Tibial artery (tissue), 4 donors: Measurements from ENCODE around the gene ARID2.

Experiments
- DNase-seq, 2 donors: peaks; one replicate each; pipeline ENCODE4 v3.0.0-alpha.2; 2019
- H3K27ac ChIP-seq, 2 donors: fragments of 200-600 bp; sonication (generic) in 1 of 2; 1 replicate in 1 of 2; 2 replicates in 1 of 2; pipeline ENCODE4 v1.5.1; 2018 to 2019; ENCODE audit warnings: mild to moderate bottlenecking in 1 of 2
- H3K27me3 ChIP-seq, 2 donors: fragments of 200-600 bp; sonication (generic) in 1 of 2; one replicate each; pipeline versions ENCODE4 v1.5.1 to v1.6.0; 2016 to 2019
- H3K36me3 ChIP-seq, 3 donors: fragments of 200-600 bp; sonication (generic) in 2 of 3; one replicate each; pipeline ENCODE4 v1.5.1; 2016 to 2019; ENCODE audit warnings: mild to moderate bottlenecking in 2 of 3
- H3K4me1 ChIP-seq, 4 donors: fragments of 200-600 bp; sonication (generic) in 2 of 4; 1 replicate in 3 of 4; 2 replicates in 1 of 4; pipeline ENCODE4 v1.5.1; 2016 to 2019
- H3K4me3 ChIP-seq, 2 donors: fragments of 200-600 bp; sonication (generic) in 1 of 2; 1 replicate in 1 of 2; 2 replicates in 1 of 2; pipeline ENCODE4 v1.5.1; 2018 to 2019; ENCODE audit warnings: mild to moderate bottlenecking in 2 of 2
- H3K9me3 ChIP-seq, 3 donors: fragments of 200-600 bp; sonication (generic) in 1 of 3; one replicate each; pipeline ENCODE4 v1.5.1; 2016 to 2019
- intact Hi-C: fragments of 100-400 bp; cut with DNase I; formaldehyde crosslinking; loops from one replicate; pipeline ENCODE4 v1.15.0; 2023; ENCODE audit warnings: low total_unique reads
- TF ChIP-seq, protein P1 (sequence below), 2 experiments: fragments of 200-600 bp in 1 of 2; fragments of 450-650 bp in 1 of 2; IDR thresholded peaks; one replicate each; pipeline ENCODE4 v1.5.1; 2017 to 2019; ENCODE audit warnings: antibody characterized with exemption in 2 of 2, mild to moderate bottlenecking in 1 of 2, moderate library complexity in 1 of 2

Gene ARID2

DNA sequence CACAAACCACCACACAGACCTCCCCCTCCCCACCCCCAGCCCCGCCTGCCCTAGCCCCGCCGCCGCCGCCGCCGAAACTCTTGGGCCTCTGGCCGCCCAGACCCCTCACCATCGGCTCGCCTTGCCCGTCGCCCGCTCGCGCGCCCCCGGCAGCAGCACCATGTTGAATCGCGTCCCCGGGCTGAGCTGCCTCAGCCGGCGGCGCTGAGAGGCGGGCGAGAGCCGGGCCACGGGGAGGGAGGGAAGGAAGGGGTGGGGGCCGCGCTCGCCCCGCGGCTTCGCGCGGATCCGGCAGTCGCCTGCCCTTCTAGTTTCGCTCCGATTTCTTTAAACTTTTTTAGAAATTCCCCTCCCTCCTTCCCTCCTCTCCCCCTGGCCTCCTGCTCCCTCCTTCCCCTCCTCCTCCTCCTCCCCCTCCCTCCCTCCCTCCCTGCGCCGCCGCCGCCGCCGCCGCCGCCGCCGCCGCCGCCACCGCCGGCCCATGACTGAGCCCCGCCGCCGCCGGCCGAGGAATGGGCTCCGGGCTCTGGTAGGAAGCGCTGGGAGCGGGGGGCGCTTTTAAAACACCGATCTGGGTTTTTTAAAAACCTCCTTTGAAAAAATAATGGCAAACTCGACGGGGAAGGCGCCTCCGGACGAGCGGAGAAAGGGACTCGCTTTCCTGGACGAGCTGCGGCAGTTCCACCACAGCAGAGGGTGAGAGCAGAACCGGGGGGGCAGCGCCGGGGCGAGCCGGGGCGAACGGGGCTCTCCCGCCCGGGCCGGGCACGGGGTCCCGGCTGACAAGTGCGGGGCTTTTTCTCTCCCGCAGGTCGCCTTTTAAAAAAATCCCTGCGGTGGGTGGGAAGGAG lies at the start of gene ARID2:
TSS of gene ARID2 (plus strand) at position 474 of the 851 bp plus-strand sequence. CDS start at position 605, 131 bp downstream.
- Histone ChIP-seq H3K36me3 (no peaks in the 10 kb centered on the region), H3K4me1 (peaks cover 0 to 44% (median 19%) of the 10 kb centered on the region in 4 donors), H3K27me3 (no peaks in the 10 kb centered on the region), H3K9me3 (no peaks in the 10 kb centered on the region), H3K27ac (peak within 1 kb of the TSS; percentile 100), H3K4me3 (peak within 1 kb of the TSS; percentile 94 to 95)
- DNase-seq = peak; percentile 63 to 84
- TF ChIP-seq, protein P1, sequence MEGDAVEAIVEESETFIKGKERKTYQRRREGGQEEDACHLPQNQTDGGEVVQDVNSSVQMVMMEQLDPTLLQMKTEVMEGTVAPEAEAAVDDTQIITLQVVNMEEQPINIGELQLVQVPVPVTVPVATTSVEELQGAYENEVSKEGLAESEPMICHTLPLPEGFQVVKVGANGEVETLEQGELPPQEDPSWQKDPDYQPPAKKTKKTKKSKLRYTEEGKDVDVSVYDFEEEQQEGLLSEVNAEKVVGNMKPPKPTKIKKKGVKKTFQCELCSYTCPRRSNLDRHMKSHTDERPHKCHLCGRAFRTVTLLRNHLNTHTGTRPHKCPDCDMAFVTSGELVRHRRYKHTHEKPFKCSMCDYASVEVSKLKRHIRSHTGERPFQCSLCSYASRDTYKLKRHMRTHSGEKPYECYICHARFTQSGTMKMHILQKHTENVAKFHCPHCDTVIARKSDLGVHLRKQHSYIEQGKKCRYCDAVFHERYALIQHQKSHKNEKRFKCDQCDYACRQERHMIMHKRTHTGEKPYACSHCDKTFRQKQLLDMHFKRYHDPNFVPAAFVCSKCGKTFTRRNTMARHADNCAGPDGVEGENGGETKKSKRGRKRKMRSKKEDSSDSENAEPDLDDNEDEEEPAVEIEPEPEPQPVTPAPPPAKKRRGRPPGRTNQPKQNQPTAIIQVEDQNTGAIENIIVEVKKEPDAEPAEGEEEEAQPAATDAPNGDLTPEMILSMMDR (IDR thresholded peaks at IDR 0.05) = no peak
- intact Hi-C loops = loop anchor here (2.0 to 10.0 kb wide), 2 partner anchors 185 to 261 kb away; partner anchors contain the start of gene SCAF11

GRCh38 chr12:45680362-45680761 lies 49.1 kb upstream of the ARID2 start:
- Histone ChIP-seq H3K36me3 (no peaks in the 10 kb centered on the region), H3K4me3 (no peak overlapping the region), H3K27me3 (no peaks in the 10 kb centered on the region), H3K4me1 (no peaks in the 10 kb centered on the region), H3K9me3 (no peaks in the 10 kb centered on the region), H3K27ac (no peak overlapping the region)
- intact Hi-C loops = no loop called here
- TF ChIP-seq, protein P1 (IDR thresholded peaks at IDR 0.05) = no peak
- DNase-seq = no peak

GRCh38 chr12:45681465-45681864 lies 48.0 kb upstream of the ARID2 start:
- Histone ChIP-seq H3K9me3 (no peaks in the 10 kb centered on the region), H3K4me3 (no peak overlapping the region), H3K27me3 (no peaks in the 10 kb centered on the region), H3K36me3 (no peaks in the 10 kb centered on the region), H3K27ac (no peak overlapping the region), H3K4me1 (no peaks in the 10 kb centered on the region)
- TF ChIP-seq, protein P1 (IDR thresholded peaks at IDR 0.05) = no peak
- intact Hi-C loops = no loop called here
- no peak for DNase-seq

DNA sequence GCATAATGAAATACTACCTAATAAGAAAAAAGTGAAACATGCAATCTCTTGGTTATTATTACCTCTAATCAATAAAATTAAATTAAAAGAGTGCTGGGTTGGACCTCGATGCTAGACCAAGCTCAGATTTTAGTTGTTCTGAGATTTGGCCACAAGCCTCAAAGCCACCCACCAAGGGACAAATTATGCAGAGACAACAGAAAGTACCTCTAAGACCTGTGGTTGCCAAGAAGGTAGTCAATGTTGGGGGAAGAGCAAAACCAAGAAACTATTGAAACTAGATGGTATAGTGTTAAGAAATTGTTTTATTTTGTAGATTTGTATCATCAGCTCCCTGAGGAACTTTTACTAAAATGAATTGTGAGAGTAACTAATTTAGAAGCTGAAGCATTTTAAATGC lies 43.8 kb upstream of the ARID2 start:
- intact Hi-C loops = no loop called here
- Histone ChIP-seq H3K4me1 (peaks cover 0 to 3% (median 0%) of the 10 kb centered on the region in 4 donors), H3K27me3 (no peaks in the 10 kb centered on the region), H3K27ac (no peak overlapping the region), H3K9me3 (no peaks in the 10 kb centered on the region), H3K36me3 (no peaks in the 10 kb centered on the region), H3K4me3 (no peak overlapping the region)
- no peak for DNase-seq
- TF ChIP-seq, protein P1 (IDR thresholded peaks at IDR 0.05) = no peak

- H3K27me3 ChIP-seq = no peaks in the 10 kb centered on the region
- TF ChIP-seq, protein P1 (IDR thresholded peaks at IDR 0.05) = no peak
- peaks cover 0 to 4% (median 2%) of the 10 kb centered on the region in 4 donors for H3K4me1 ChIP-seq
- intact Hi-C loops = no loop called here
- no peak overlapping the region for H3K27ac ChIP-seq
- H3K36me3 ChIP-seq = no peaks in the 10 kb centered on the region
- no peaks in the 10 kb centered on the region for H3K9me3 ChIP-seq
- no peak overlapping the region for H3K4me3 ChIP-seq
- no peak for DNase-seq
These were observed 42.2 kb upstream of the ARID2 start for GRCh38 chr12:45687081-45688015.
